GM19043 (cell line): ENCODE results near the gene MAPK8IP3.
"Not testable (repeated sequence)": the region's sequence is repeated elsewhere in the genome, so short reads cannot be mapped to it uniquely, and the experiment has no call there.

Experiments
- ATAC-seq: cut with Tn5 transposase; IDR thresholded peaks from one replicate; pipeline ENCODE4 v1.9.1; 2021; ENCODE audit warnings: low read depth; ENCODE audit not compliant: unreplicated experiment

MAPK8IP3 gene

GRCh38 chr16:1676661-1677060 is 29.3 kb upstream of the MAPK8IP3 start:
- no peak for ATAC-seq

GRCh38 chr16:1677339-1677738 is 28.7 kb upstream of the MAPK8IP3 start:
- no peak for ATAC-seq

DNA sequence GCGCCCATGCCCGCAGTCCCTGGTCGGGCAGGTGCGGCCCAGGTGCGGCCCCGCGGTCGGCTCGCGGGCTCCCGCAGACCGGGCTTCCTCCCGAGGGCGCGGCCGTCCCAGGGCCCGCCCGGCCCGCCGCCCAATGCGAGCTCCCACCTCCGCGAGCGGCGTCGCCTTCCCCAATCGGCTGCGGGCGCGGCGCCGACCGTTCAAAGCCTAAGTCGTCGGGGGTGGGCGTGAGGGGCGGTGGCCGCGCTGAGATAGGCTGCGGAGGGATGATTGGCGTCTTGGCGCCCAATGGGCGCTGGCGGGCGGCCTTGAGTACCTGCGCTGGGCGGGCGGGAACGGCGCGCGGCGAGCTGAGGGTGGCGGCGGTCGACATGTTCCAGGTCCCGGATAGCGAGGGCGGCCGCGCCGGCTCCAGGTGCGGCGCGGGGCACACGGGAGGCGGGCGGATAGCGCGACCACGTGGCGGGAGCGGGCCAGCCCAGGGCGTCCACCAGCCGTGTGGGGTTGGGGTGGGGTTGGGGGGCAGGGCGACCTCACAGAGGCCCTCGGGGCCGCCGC is 28.0 kb upstream of the MAPK8IP3 start, which contains the start of gene JPT2:
Gene JPT2 (plus strand): TSS at position 338 of the 558 bp plus-strand sequence. CDS start 34 bp downstream, at position 372.
- peak; percentile 92 for ATAC-seq

- ATAC-seq: no peak
These were observed 27.4 kb upstream of the MAPK8IP3 start for GRCh38 chr16:1678500-1679098.

DNA sequence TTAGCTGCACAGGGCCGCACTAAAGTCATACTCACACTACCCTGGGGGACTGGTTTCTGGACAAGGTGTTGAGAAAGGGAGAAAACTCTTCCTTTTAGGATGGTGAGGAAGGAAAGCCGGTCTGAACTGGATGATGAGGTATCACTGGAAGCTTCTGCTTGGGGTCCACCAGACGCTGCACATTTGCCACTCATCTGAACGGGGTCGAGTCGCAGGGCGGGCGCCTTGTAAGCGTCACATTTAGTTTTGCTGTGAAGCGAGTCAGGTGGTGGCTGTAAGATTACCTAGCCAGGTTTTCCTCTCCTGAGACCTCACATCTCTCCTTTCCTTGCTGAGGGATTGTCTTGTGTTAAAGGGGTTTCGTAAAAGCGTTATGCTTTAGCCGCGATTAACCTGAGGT is 25.6 kb upstream of the MAPK8IP3 start:
- no peak for ATAC-seq

DNA sequence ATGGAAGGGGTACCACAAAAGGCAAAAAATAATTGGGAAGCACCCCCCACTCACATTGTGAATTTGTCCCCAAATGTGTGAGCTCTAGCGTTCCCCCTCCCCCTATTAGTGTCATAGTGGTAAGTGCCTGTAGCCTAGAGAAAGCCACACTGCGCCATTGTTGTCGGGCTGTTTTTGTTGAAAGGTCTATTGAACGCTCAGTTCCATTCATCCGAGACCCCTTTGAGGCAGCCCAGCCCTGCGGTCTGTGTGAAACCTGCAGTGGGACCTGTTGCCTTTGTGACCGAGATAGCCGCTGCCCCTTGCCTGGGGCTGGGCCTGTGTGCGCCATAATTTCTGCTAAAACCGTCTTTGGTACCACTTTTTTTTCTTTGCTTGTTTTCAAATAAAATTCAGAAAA is 25.0 kb upstream of the MAPK8IP3 start:
- ATAC-seq: no peak

DNA sequence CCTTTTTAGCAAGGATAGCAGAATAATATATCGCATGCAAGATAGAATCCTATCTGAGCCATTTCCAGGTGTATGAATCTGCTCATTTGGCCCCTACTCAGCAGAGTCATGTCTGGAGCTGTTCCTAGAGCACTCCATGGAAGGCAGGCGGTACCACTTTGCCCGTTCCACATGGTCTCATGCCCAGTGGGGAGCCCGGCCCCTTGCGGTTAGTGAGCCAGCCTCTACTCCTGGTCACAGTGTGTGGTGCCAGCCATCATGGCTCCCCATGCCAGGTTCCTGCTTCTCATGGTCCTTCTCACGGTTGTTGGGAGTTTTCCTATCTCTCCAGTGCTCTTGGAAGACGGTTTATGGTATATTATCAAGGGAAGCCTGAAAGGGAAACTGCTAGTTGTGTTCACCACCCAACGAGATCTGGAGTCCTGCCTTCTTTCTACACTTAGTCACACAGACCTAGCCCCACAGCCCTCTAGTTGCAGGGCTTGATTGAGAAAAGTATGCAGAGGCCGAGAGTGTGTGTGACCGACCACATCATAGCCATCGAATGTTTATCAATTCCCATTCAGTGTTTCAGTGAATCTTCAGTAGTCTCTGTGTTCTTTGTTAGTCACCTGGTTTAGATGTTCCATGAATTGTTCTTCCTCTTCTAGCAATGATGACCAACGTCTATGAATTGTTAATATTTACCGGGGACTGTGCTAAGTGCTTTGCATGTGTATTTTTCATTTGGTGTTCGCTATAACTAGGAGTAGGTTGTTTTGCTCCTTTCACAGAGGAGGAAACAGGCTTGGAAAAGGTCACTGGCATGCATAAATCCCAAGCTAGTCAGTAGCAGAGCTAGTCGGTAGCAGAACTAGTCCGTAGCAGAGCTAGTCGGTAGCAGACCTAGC is 18.3 kb upstream of the MAPK8IP3 start:
- ATAC-seq: no peak

- no peak for ATAC-seq
These were observed 17.0 kb upstream of the MAPK8IP3 start for GRCh38 chr16:1688807-1689560.

- ATAC-seq: no peak
These were observed 16.1 kb upstream of the MAPK8IP3 start for GRCh38 chr16:1689853-1690252.

GRCh38 chr16:1690810-1691209 is 15.2 kb upstream of the MAPK8IP3 start:
- no peak for ATAC-seq

GRCh38 chr16:1691276-1691675 is 14.7 kb upstream of the MAPK8IP3 start:
- ATAC-seq: no peak

GRCh38 chr16:1691956-1692355 is 14.0 kb upstream of the MAPK8IP3 start:
- ATAC-seq: no peak

DNA sequence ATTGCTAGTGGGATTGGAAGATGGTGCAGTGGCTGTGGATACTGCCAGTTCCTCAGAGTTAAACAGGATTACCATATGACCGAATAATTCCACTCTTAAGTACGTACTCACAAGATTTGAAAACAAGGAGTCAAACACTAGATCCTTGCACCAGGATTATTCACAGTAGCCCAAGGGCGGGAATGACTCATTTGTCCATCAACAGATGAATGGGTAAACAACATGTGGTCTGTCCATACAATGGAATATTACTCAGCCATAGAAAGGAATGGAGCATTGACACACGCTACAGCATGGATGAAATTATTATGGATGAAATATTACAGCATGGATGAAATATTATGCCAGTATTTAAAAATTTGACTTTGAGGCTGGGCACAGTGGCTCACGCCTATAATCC is 9.1 kb upstream of the MAPK8IP3 start:
- no peak for ATAC-seq

GRCh38 chr16:1698680-1699079 is 7.3 kb upstream of the MAPK8IP3 start:
- ATAC-seq: no peak

DNA sequence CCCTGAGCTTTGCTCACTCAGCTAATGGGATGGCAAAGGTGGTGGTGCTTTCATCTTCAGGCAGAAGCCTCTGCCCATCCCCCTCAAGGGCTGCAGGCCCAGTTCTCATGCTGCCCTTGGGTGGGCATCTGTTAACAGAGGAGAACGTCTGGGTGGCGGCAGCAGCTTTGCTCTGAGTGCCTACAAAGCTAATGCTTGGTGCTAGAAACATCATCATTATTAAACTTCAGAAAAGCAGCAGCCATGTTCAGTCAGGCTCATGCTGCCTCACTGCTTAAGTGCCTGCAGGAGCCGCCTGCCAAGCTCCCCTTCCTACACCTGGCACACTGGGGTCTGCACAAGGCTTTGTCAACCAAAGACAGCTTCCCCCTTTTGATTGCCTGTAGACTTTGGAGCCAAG is 5.7 kb upstream of the MAPK8IP3 start:
- ATAC-seq: no peak

DNA sequence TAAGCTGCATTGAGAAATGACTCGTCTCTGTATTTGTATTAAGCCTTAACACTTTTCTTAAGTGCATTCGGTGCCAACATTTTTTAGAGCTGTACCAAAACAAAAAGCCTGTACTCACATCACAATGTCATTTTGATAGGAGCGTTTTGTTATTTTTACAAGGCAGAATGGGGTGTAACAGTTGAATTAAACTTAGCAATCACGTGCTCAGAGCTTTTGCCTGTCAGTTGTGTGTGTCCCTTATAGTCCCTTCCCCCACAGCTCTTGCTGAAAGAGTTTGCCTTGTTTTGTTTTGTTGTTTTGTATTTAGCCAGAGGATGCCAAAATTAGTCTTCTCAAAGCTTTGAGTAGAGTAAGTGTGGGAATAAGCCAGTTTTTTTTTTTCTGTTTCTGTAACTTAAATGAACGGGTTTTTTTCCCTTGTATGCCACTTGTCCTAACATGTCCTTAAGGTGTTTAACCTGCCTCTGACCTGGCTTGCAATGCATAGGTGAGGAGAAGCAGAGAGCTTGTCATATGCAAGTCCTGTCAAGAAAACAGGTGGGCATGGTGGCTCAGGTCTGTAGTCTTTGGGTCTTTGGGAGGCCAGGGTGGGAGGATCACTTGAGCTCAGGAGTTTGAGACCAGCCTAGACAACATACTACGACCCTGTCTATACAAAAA is 4.6 kb upstream of the MAPK8IP3 start:
- no peak for ATAC-seq

GRCh38 chr16:1705324-1705687 is 689 bp upstream of the MAPK8IP3 start:
- ATAC-seq: not testable (repeated sequence)

DNA sequence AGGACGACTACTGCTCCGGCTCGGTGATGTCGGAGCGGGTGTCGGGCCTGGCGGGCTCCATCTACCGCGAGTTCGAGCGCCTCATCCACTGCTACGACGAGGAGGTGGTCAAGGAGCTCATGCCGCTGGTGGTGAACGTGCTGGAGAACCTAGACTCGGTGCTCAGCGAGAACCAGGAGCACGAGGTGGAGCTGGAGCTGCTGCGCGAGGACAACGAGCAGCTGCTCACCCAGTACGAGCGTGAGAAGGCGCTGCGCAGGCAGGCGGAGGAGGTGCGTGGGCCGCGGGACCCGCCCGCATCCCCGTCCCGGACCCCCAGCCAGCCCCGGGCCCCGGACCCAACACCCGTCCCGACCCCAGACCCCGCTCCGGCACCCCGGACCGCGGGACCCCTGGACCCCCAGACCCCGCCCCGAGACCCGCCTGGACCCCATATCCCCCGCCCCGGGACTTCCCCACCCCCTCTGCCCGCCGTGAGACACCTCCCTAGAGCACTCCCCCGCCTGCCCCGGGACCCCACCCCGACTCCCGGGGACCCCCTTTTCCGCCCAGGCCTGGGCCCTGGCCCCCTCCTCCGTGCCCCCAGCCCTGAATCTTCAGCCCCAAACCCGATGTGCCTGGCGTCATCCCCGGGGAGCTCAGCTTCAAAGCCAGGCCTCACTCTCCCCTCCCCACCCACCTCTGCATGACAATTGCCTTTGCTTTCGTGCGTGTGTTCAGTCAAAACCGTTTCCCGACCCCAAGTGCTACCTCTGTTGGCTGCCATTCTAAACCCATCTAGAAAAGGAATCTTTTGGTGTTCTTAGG is 594 bp downstream of the MAPK8IP3 start:
- ATAC-seq: peak; percentile 14

GRCh38 chr16:1707193-1707790 is 1.3 kb downstream of the MAPK8IP3 start:
- ATAC-seq: no peak
